Liver (tissue), 3 donors: ENCODE measurements around the gene MRPL51.
"Not testable (repeated sequence)": the region's sequence is repeated elsewhere in the genome, so short reads cannot be mapped to it uniquely, and the experiment has no call there.

Experiments
- CTCF ChIP-seq: fragments of 150-350 bp; IDR thresholded peaks from 2 replicates; pipeline ENCODE4 v1.5.1; 2017; ENCODE audit warnings: improper control_type of control experiment, low read depth, low read length; ENCODE audit not compliant: missing input control
- EGR1 ChIP-seq, 2 donors: IDR thresholded peaks; 2 replicates each; pipeline ENCODE4 v1.6.1; 2016 to 2018; ENCODE audit warnings: antibody characterized with exemption in 2 of 2, low read depth in 2 of 2
- FOXA2 ChIP-seq: IDR thresholded peaks from 2 replicates; pipeline ENCODE4 v1.6.1; 2016; ENCODE audit warnings: antibody characterized with exemption
- GABPA ChIP-seq, 2 donors: IDR thresholded peaks in 1 of 2; conservative IDR thresholded peaks in 1 of 2; 2 replicates each; pipeline ENCODE4 v1.6.1; 2016; ENCODE audit warnings: antibody characterized with exemption in 2 of 2, mild to moderate bottlenecking in 1 of 2, moderate library complexity in 1 of 2
- YY1 ChIP-seq: IDR thresholded peaks from 2 replicates; pipeline ENCODE4 v1.6.1; 2016; ENCODE audit warnings: antibody characterized with exemption, mild to moderate bottlenecking
- TF ChIP-seq, protein P1 (sequence below): IDR thresholded peaks from 2 replicates; pipeline ENCODE4 v1.6.1; 2016; ENCODE audit warnings: antibody characterized with exemption
- donor health status: healthy.
- donor health status: healthy.

DNA sequence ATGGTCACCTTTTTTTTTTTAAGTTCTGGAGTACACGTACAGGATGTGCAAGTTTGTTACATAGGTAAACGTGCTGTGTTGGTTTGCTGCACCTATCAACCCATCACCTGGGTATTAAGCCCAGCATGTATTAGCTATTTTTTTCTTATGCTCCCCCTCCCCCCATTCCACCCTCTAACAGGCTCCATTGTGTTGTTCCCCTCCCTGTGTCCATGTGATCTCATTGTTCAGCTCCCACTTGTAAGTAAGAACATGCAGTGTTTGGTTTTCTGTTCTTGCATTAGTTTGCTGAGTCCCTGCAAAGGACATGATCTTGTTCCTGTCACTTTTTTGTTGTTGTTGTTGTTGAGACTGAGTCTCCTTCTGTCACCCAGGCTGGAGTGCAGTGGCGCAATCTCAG, 4.2 kb upstream of the MRPL51 start:
- TF ChIP-seq CTCF; FOXA2; YY1; EGR1 (IDR thresholded peaks at IDR 0.05; ENCODE audit: low read depth in 2 of 2); GABPA (IDR thresholded peaks at IDR 0.05 in 1 of 2, conservative IDR thresholded peaks at IDR 0.05 in 1 of 2): not testable (repeated sequence)
- TF ChIP-seq, protein P1, sequence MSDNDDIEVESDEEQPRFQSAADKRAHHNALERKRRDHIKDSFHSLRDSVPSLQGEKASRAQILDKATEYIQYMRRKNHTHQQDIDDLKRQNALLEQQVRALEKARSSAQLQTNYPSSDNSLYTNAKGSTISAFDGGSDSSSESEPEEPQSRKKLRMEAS: not testable (repeated sequence)
